SU-DHL-6 (cell line): ENCODE results near the gene CLCN6.

ENCODE experiments used
- EZH2phosphoT487 ChIP-seq: fragments of 200-600 bp; sonication (generic), shearing (Covaris generic); conservative IDR thresholded peaks from 2 replicates; pipeline ENCODE4 v1.6.1; 2018; ENCODE audit warnings: mild to moderate bottlenecking, antibody characterized with exemption, low read length, moderate library complexity, mixed read lengths
- TF ChIP-seq, protein P1 (sequence below): fragments of 200-600 bp; sonication (generic); IDR thresholded peaks from one replicate; pipeline ENCODE4 v1.5.1; 2017; ENCODE audit warnings: antibody characterized with exemption, mild to moderate bottlenecking, low read length, moderate library complexity; ENCODE audit not compliant: insufficient read depth, poor library complexity, severe bottlenecking

GRCh38 chr1:11770011-11770410 lies 36.0 kb upstream of the CLCN6 start:
- TF ChIP-seq, protein P1, sequence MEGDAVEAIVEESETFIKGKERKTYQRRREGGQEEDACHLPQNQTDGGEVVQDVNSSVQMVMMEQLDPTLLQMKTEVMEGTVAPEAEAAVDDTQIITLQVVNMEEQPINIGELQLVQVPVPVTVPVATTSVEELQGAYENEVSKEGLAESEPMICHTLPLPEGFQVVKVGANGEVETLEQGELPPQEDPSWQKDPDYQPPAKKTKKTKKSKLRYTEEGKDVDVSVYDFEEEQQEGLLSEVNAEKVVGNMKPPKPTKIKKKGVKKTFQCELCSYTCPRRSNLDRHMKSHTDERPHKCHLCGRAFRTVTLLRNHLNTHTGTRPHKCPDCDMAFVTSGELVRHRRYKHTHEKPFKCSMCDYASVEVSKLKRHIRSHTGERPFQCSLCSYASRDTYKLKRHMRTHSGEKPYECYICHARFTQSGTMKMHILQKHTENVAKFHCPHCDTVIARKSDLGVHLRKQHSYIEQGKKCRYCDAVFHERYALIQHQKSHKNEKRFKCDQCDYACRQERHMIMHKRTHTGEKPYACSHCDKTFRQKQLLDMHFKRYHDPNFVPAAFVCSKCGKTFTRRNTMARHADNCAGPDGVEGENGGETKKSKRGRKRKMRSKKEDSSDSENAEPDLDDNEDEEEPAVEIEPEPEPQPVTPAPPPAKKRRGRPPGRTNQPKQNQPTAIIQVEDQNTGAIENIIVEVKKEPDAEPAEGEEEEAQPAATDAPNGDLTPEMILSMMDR: no peak
- TF ChIP-seq EZH2phosphoT487: no peak
